Tongue (tissue), 2 donors: ENCODE data around the gene ARAP2. TPM values are rescaled to one million over a fixed set of nuclear protein-coding genes. Genes with fewer than 3 reads are reported as not detected.

ENCODE experiments used
- DNase-seq: peaks from one replicate; pipeline ENCODE4 v3.0.0-alpha.2; 2015
- total RNA-seq: library from RNA; depleted of rRNA; stranded (reverse); fragments of >200 nt; gene quantifications from one replicate; pipeline ENCODE4 v1.2.3, GENCODE V29; 2014

Gene ARAP2
- total RNA-seq, 1 donor from 2014 or later: 41.1 TPM

- DNase-seq: no peak
Observed at GRCh38 chr4:36042122-36042970, 202.0 kb downstream of the ARAP2 start.

GRCh38 chr4:36041340-36041739 is 203.0 kb downstream of the ARAP2 start:
- DNase-seq: no peak

- no peak for DNase-seq
Observed at GRCh38 chr4:36039026-36039425, 205.3 kb downstream of the ARAP2 start.

GRCh38 chr4:36038491-36038890 is 205.8 kb downstream of the ARAP2 start:
- DNase-seq: no peak

GRCh38 chr4:36037127-36037526 is 207.2 kb downstream of the ARAP2 start:
- DNase-seq: no peak

GRCh38 chr4:36029951-36030350 is 214.4 kb downstream of the ARAP2 start:
- DNase-seq: peak; percentile 21

GRCh38 chr4:36027203-36027602 is 217.1 kb downstream of the ARAP2 start:
- no peak for DNase-seq

GRCh38 chr4:36026348-36026880 is 217.9 kb downstream of the ARAP2 start:
- no peak for DNase-seq

- no peak for DNase-seq
Observed at GRCh38 chr4:36024901-36025660, 219.2 kb downstream of the ARAP2 start.

GRCh38 chr4:36020351-36020750 is 224.0 kb downstream of the ARAP2 start:
- DNase-seq: no peak

Other genes with a start within 250 kb of the ARAP2 start
- gene DTHD1, start 37.1 kb upstream of the ARAP2 start, total RNA-seq: 0.51 TPM